Activated naive CD4-positive, alpha-beta T cell treated with anti-CD3 and anti-CD28 coated beads, Interleukin-2, amount 50 U/mL, for 24 hours (primary cell): ENCODE data around the gene NAP1L4.

Experiments
- H3K27ac Mint-ChIP-seq: one replicate; pipeline ENCODE4 v1.8.0; 2021; ENCODE audit warnings: mild to moderate bottlenecking, mixed read lengths
- H3K27me3 Mint-ChIP-seq: one replicate; pipeline ENCODE4 v1.8.0; 2021; ENCODE audit warnings: mixed read lengths
- H3K36me3 Mint-ChIP-seq: one replicate; pipeline ENCODE4 v1.8.0; 2021; ENCODE audit warnings: mixed read lengths
- H3K4me1 Mint-ChIP-seq: one replicate; pipeline ENCODE4 v1.8.0; 2021; ENCODE audit warnings: mixed read lengths
- H3K4me3 Mint-ChIP-seq: one replicate; pipeline ENCODE4 v1.8.0; 2021; ENCODE audit warnings: mild to moderate bottlenecking, mixed read lengths
- H3K9me3 Mint-ChIP-seq: one replicate; pipeline ENCODE4 v1.8.0; 2021; ENCODE audit warnings: mixed read lengths

The NAP1L4 gene, protein sequence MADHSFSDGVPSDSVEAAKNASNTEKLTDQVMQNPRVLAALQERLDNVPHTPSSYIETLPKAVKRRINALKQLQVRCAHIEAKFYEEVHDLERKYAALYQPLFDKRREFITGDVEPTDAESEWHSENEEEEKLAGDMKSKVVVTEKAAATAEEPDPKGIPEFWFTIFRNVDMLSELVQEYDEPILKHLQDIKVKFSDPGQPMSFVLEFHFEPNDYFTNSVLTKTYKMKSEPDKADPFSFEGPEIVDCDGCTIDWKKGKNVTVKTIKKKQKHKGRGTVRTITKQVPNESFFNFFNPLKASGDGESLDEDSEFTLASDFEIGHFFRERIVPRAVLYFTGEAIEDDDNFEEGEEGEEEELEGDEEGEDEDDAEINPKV

GRCh38 chr11:2992234-2992996 is at the start of gene NAP1L4:
Gene NAP1L4 (minus strand): TSS chr11:2992329. CDS start chr11:2979220, 13,109 bp downstream.
- Mint-ChIP-seq H3K36me3 (peaks cover 10% of the 10 kb centered on the region), H3K27ac (peak within 1 kb of the TSS; percentile 100), H3K9me3 (no peaks in the 10 kb centered on the region), H3K4me3 (peak within 1 kb of the TSS; percentile 99), H3K27me3 (no peaks in the 10 kb centered on the region), H3K4me1 (peaks cover 31% of the 10 kb centered on the region)

GRCh38 chr11:3040881-3041280 is 48.8 kb upstream of the NAP1L4 start:
- Mint-ChIP-seq H3K27ac (no peak overlapping the region), H3K27me3 (no peaks in the 10 kb centered on the region), H3K4me1 (peaks cover 23% of the 10 kb centered on the region), H3K36me3 (peaks cover 16% of the 10 kb centered on the region), H3K9me3 (no peaks in the 10 kb centered on the region), H3K4me3 (no peak overlapping the region)

DNA sequence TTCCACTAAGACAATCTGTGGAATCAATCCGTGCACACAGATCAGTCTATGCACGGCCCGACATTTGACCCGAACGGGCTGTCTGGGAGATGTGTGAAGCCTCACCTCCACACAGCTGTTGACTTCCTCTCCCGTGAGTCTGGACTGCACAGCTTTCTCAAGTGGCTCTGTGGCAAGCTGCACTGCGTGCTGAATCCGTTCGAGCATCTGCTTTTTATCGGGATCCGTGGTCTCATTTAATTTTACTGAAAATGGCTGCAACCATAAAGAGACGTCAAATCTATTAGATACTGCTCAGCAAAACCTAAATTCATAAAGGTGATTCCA is 45.8 kb upstream of the NAP1L4 start:
- no peak overlapping the region for H3K4me3 Mint-ChIP-seq
- H3K4me1 Mint-ChIP-seq, result peaks cover 16% of the 10 kb centered on the region
- H3K27me3 Mint-ChIP-seq, result no peaks in the 10 kb centered on the region
- no peak overlapping the region for H3K27ac Mint-ChIP-seq
- no peaks in the 10 kb centered on the region for H3K9me3 Mint-ChIP-seq
- peaks cover 20% of the 10 kb centered on the region for H3K36me3 Mint-ChIP-seq

GRCh38 chr11:3037040-3037944 is 45.2 kb upstream of the NAP1L4 start:
- Mint-ChIP-seq H3K9me3 (no peaks in the 10 kb centered on the region), H3K27me3 (no peaks in the 10 kb centered on the region), H3K27ac (no peak overlapping the region), H3K4me1 (peaks cover 19% of the 10 kb centered on the region), H3K4me3 (no peak overlapping the region), H3K36me3 (peaks cover 23% of the 10 kb centered on the region)

DNA sequence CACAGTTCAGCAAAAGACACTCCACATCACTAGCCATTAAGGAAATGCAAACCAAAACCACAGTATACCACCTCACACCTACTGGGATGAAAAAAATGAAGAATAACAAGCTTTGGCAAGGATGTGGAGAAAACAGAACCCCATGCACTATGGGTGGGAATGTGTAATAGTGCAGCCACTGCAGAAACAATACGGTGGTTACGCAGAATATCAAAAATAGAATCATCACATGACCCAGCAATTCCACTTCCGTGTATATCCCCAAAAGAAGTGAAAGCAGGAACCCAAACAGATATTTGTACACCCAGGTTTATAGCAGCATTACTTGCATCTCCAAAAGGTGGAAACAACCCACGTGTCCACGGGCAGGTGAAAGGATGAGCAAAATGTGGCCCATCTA is 44.3 kb upstream of the NAP1L4 start:
- H3K4me3 Mint-ChIP-seq, result no peak overlapping the region
- no peaks in the 10 kb centered on the region for H3K27me3 Mint-ChIP-seq
- peaks cover 20% of the 10 kb centered on the region for H3K4me1 Mint-ChIP-seq
- H3K36me3 Mint-ChIP-seq, result peaks cover 23% of the 10 kb centered on the region
- H3K27ac Mint-ChIP-seq, result no peak overlapping the region
- H3K9me3 Mint-ChIP-seq, result no peaks in the 10 kb centered on the region

DNA sequence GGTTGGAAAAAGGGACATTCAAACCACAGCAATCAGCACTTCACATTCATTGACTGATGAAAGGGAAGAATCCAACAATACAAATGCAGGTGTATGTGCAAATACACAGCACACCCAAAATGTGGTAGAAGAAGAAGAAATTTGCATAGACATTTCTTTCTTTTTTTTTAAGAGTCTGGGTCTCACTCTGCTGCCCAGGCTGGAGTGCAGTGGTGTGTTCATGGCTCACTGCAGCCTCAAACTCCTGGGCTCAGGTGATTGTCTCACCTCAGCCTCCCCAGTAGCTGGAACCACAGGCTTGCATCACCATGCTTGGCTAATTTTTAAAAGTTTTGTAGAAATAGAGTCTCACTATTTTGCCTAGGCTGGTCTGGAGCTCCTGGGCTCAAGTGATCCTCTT is 43.2 kb upstream of the NAP1L4 start:
- Mint-ChIP-seq H3K27ac (no peak overlapping the region), H3K36me3 (peaks cover 26% of the 10 kb centered on the region), H3K9me3 (no peaks in the 10 kb centered on the region), H3K4me1 (peaks cover 31% of the 10 kb centered on the region), H3K4me3 (no peak overlapping the region), H3K27me3 (no peaks in the 10 kb centered on the region)

DNA sequence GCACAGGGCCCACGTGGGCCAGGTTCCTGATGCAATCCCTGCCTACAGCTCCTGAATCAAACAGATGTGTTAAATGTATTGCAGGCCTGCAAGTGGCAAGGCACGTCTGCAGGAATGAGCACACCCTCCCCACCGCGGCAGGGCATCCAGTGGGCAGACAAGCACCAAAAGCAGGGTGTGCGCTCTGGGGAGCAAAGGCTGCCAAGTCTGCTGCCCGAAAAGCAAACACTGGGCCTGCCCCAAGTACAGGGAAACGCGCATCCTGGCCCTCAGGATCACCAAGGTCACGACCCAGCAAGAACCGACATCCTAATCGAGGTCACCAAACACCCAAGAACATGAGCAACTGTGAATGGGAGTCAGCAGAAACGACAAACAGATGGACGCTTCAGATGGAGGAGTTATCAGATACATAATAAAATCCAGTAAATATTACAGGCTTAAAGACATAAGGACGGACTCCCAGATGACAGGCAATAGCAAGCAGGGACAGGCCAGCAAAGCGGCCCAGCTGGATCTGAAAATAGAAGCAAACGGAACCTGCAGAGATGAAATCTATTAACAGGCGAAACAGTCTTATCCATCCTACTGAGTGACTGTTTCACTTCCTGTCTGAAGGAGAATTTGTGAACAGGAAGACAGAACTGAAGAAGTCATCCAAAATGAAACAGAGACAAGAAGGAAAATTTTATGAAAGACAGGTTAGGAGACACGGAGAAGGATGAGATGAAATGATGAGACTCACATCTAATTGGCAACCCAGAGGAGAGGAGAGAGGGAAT is 38.4 kb upstream of the NAP1L4 start:
- Mint-ChIP-seq H3K27me3 (no peaks in the 10 kb centered on the region), H3K4me1 (peaks cover 16% of the 10 kb centered on the region), H3K4me3 (no peak overlapping the region), H3K9me3 (no peaks in the 10 kb centered on the region), H3K27ac (no peak overlapping the region), H3K36me3 (peaks cover 25% of the 10 kb centered on the region)

- Mint-ChIP-seq H3K27ac (no peak overlapping the region), H3K4me1 (peaks cover 17% of the 10 kb centered on the region), H3K36me3 (peaks cover 23% of the 10 kb centered on the region), H3K4me3 (no peak overlapping the region), H3K9me3 (no peaks in the 10 kb centered on the region), H3K27me3 (no peaks in the 10 kb centered on the region)
Measured at GRCh38 chr11:3028813-3029212, 36.7 kb upstream of the NAP1L4 start.

GRCh38 chr11:3026803-3027202 is 34.7 kb upstream of the NAP1L4 start:
- Mint-ChIP-seq H3K27ac (no peak overlapping the region), H3K27me3 (no peaks in the 10 kb centered on the region), H3K9me3 (no peaks in the 10 kb centered on the region), H3K4me1 (peaks cover 34% of the 10 kb centered on the region), H3K36me3 (peaks cover 22% of the 10 kb centered on the region), H3K4me3 (no peak overlapping the region)

DNA sequence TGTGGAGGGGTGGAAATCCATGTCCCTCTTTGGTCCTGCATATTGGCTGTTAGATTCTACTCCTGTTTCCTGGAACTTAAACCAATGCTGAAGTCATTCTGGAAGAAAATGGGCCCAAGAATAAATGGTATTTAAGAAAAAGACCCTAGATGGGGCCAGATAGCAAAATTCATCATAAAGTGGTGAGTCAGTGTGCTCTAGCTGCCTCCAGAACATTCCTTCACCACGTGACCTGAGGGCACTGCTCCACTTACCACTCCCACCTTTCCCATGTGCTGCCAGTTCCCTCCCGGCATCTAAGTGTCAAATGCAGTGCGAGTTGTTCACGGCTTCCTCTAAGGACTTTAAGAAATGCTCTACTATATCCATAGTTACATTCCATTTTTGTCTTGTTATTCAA is 30.9 kb upstream of the NAP1L4 start:
- H3K9me3 Mint-ChIP-seq, result no peaks in the 10 kb centered on the region
- H3K27me3 Mint-ChIP-seq, result no peaks in the 10 kb centered on the region
- peaks cover 29% of the 10 kb centered on the region for H3K4me1 Mint-ChIP-seq
- peaks cover 11% of the 10 kb centered on the region for H3K36me3 Mint-ChIP-seq
- H3K27ac Mint-ChIP-seq, result peak overlapping the region; percentile 86
- peak overlapping the region; percentile 63 for H3K4me3 Mint-ChIP-seq

DNA sequence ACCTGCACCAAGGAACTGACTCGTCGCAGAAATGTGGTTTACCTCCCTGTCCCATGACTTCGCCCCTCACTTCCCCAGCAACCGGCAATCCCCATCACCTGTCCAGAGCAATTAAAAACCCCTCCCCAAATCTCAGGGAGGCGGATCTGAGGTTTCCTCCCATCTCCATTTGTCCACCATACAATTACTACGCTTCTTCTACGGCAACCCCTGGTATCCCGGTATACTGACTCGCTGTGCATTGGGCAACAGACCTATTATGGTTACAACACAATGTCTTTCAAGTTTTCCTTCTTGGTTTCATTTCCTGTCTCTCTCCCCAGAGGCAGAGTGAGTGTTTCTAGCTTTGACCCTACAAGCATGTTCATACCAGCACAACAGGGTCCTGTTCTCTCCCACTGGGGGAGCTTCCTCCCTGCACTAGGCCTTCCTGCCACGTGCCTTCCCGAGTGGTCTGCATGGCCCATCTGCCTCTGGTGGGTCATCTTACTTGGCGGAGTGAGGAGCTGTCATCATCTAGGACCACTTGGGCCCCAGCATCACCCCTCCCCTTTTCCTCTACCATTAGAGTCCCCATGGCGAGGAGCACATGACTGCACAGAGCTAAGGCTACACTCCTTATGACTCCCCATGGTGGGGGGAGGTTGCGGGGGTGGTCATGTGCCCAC is 30.3 kb upstream of the NAP1L4 start:
- peaks cover 33% of the 10 kb centered on the region for H3K4me1 Mint-ChIP-seq
- H3K9me3 Mint-ChIP-seq, result no peaks in the 10 kb centered on the region
- H3K27ac Mint-ChIP-seq, result peak overlapping the region; percentile 86
- H3K36me3 Mint-ChIP-seq, result peaks cover 9% of the 10 kb centered on the region
- peak overlapping the region; percentile 63 for H3K4me3 Mint-ChIP-seq
- H3K27me3 Mint-ChIP-seq, result no peaks in the 10 kb centered on the region

DNA sequence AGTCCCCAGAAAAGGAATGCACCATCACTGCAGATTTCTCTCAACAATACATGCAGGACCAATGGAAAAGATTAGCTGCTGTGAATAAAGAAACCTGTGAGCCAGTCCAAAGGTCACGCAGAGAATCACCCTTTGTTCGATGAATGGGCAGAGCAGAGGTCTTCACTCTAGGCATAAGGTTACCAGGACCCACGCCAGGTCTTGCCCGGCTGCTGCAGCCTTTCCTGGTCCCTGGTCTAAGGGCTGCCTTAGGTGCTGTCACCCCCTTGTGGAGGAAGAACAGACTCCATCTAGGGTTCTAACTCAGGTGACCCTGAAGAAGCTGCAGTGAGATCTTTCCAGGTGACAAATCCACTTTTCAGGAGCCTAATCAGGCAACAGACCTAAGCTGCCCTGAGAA is 29.0 kb upstream of the NAP1L4 start:
- H3K27me3 Mint-ChIP-seq, result no peaks in the 10 kb centered on the region
- H3K4me1 Mint-ChIP-seq, result peaks cover 42% of the 10 kb centered on the region
- no peaks in the 10 kb centered on the region for H3K9me3 Mint-ChIP-seq
- H3K4me3 Mint-ChIP-seq, result no peak overlapping the region
- H3K36me3 Mint-ChIP-seq, result peaks cover 11% of the 10 kb centered on the region
- H3K27ac Mint-ChIP-seq, result no peak overlapping the region

GRCh38 chr11:3020011-3020410 is 27.9 kb upstream of the NAP1L4 start:
- H3K9me3 Mint-ChIP-seq, result no peaks in the 10 kb centered on the region
- H3K27me3 Mint-ChIP-seq, result no peaks in the 10 kb centered on the region
- H3K36me3 Mint-ChIP-seq, result peaks cover 13% of the 10 kb centered on the region
- H3K4me3 Mint-ChIP-seq, result no peak overlapping the region
- H3K4me1 Mint-ChIP-seq, result peaks cover 53% of the 10 kb centered on the region
- H3K27ac Mint-ChIP-seq, result no peak overlapping the region

DNA sequence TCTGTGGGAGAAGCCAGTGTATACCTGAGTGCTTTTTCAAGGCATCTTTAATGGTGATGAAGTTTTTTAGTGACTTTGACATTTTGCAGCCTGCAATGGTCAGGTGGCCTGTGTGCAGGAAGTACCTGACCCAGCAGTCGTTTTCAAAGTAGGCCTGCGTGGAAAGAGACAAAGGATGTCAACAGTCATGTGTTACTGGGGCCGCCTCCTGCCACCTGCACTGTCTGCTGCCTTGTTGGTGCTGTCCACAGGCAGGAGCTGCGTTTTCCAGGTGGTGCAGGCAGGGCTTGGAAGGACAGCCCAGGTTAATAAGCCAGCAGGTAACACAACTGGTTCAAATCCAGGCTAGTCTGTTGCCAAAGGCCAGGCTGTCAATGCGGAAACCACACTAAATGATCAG is 26.5 kb upstream of the NAP1L4 start:
- Mint-ChIP-seq H3K27me3 (no peaks in the 10 kb centered on the region), H3K27ac (no peak overlapping the region), H3K4me1 (peaks cover 64% of the 10 kb centered on the region), H3K4me3 (no peak overlapping the region), H3K36me3 (peaks cover 13% of the 10 kb centered on the region), H3K9me3 (no peaks in the 10 kb centered on the region)
